Muscle layer of colon (tissue), 2 donors: ENCODE measurements around the gene FCHSD2.

ENCODE experiments used
- H3K27ac ChIP-seq: one replicate; pipeline ENCODE4 v1.7.0; 2013; ENCODE audit warnings: low read depth, mild to moderate bottlenecking, low read length, moderate library complexity
- H3K27me3 ChIP-seq, 2 donors: one replicate each; pipeline ENCODE4 v1.7.0; 2013; ENCODE audit warnings: low read length in 2 of 2, mild to moderate bottlenecking in 2 of 2; ENCODE audit not compliant: insufficient read depth in 2 of 2, control insufficient read depth in 1 of 2
- H3K36me3 ChIP-seq: one replicate; pipeline ENCODE4 v1.7.0; 2013; ENCODE audit warnings: mild to moderate bottlenecking, low read length; ENCODE audit not compliant: insufficient read depth
- H3K4me1 ChIP-seq: one replicate; pipeline ENCODE4 v1.7.0; 2013; ENCODE audit warnings: mild to moderate bottlenecking, low read length; ENCODE audit not compliant: insufficient read depth
- H3K4me3 ChIP-seq, 2 donors: one replicate each; pipeline ENCODE4 v1.7.0; 2013; ENCODE audit warnings: low read length in 2 of 2, low read depth in 1 of 2, mild to moderate bottlenecking in 1 of 2, moderate library complexity in 1 of 2
- H3K9ac ChIP-seq: one replicate; pipeline ENCODE4 v1.7.0; 2013; ENCODE audit warnings: low read length
- H3K9me3 ChIP-seq: one replicate; pipeline ENCODE4 v1.7.0; 2013; ENCODE audit warnings: mild to moderate bottlenecking, low read length
- donor health status: abdominal sarcoma.
- donor health status: Adenocarcinoma of cecum.

FCHSD2 gene

GRCh38 chr11:73013021-73013420 is 129.1 kb downstream of the FCHSD2 start:
- no peaks in the 10 kb centered on the region for H3K36me3 ChIP-seq
- peaks cover 7% of the 10 kb centered on the region for H3K9me3 ChIP-seq
- no peak overlapping the region for H3K4me3 ChIP-seq
- H3K27ac ChIP-seq = no peak overlapping the region
- no peak overlapping the region for H3K9ac ChIP-seq
- no peaks in the 10 kb centered on the region for H3K27me3 ChIP-seq
- H3K4me1 ChIP-seq = no peaks in the 10 kb centered on the region

- Histone ChIP-seq H3K9ac (no peak overlapping the region), H3K9me3 (peaks cover 7% of the 10 kb centered on the region), H3K4me3 (no peak overlapping the region), H3K36me3 (no peaks in the 10 kb centered on the region), H3K4me1 (no peaks in the 10 kb centered on the region), H3K27me3 (no peaks in the 10 kb centered on the region), H3K27ac (no peak overlapping the region)
Measured at GRCh38 chr11:73012121-73012863, 129.8 kb downstream of the FCHSD2 start.

GRCh38 chr11:73011126-73011817 is 130.8 kb downstream of the FCHSD2 start:
- Histone ChIP-seq H3K4me1 (no peaks in the 10 kb centered on the region), H3K36me3 (no peaks in the 10 kb centered on the region), H3K27ac (no peak overlapping the region), H3K9ac (no peak overlapping the region), H3K4me3 (no peak overlapping the region), H3K9me3 (peaks cover 7% of the 10 kb centered on the region), H3K27me3 (no peaks in the 10 kb centered on the region)

- Histone ChIP-seq H3K9ac (no peak overlapping the region), H3K36me3 (no peaks in the 10 kb centered on the region), H3K27ac (no peak overlapping the region)
Measured at GRCh38 chr11:73009972-73010371, 132.1 kb downstream of the FCHSD2 start.

GRCh38 chr11:73004088-73004487 is 138.0 kb downstream of the FCHSD2 start:
- H3K9ac ChIP-seq = no peak overlapping the region
- H3K27ac ChIP-seq = no peak overlapping the region
- H3K4me3 ChIP-seq = no peak overlapping the region
- H3K36me3 ChIP-seq = no peaks in the 10 kb centered on the region
- H3K4me1 ChIP-seq = no peaks in the 10 kb centered on the region
- no peaks in the 10 kb centered on the region for H3K27me3 ChIP-seq
- no peaks in the 10 kb centered on the region for H3K9me3 ChIP-seq

More at GRCh38 chr11:73009972-73010371, 132.1 kb downstream of the FCHSD2 start:
- no peaks in the 10 kb centered on the region for H3K4me1 ChIP-seq
- no peak overlapping the region for H3K4me3 ChIP-seq
- H3K9me3 ChIP-seq = peaks cover 7% of the 10 kb centered on the region
- no peaks in the 10 kb centered on the region for H3K27me3 ChIP-seq

- no peak overlapping the region for H3K4me3 ChIP-seq
- H3K27me3 ChIP-seq = no peaks in the 10 kb centered on the region
- H3K27ac ChIP-seq = no peak overlapping the region
- no peaks in the 10 kb centered on the region for H3K9me3 ChIP-seq
- no peak overlapping the region for H3K9ac ChIP-seq
- no peaks in the 10 kb centered on the region for H3K36me3 ChIP-seq
- no peaks in the 10 kb centered on the region for H3K4me1 ChIP-seq
Measured at GRCh38 chr11:73003088-73003487, 139.0 kb downstream of the FCHSD2 start.

GRCh38 chr11:73002214-73002613 is 139.9 kb downstream of the FCHSD2 start:
- H3K4me1 ChIP-seq = no peaks in the 10 kb centered on the region
- H3K27ac ChIP-seq = no peak overlapping the region
- H3K4me3 ChIP-seq = no peak overlapping the region
- no peak overlapping the region for H3K9ac ChIP-seq
- H3K9me3 ChIP-seq = no peaks in the 10 kb centered on the region
- no peaks in the 10 kb centered on the region for H3K36me3 ChIP-seq
- H3K27me3 ChIP-seq = no peaks in the 10 kb centered on the region

GRCh38 chr11:73001615-73002014 is 140.5 kb downstream of the FCHSD2 start:
- Histone ChIP-seq H3K4me3 (no peak overlapping the region), H3K9me3 (no peaks in the 10 kb centered on the region), H3K27ac (no peak overlapping the region), H3K4me1 (no peaks in the 10 kb centered on the region), H3K36me3 (no peaks in the 10 kb centered on the region), H3K27me3 (no peaks in the 10 kb centered on the region), H3K9ac (no peak overlapping the region)

- H3K27ac ChIP-seq = no peak overlapping the region
- no peak overlapping the region for H3K9ac ChIP-seq
- H3K27me3 ChIP-seq = no peaks in the 10 kb centered on the region
- no peak overlapping the region for H3K4me3 ChIP-seq
- no peaks in the 10 kb centered on the region for H3K36me3 ChIP-seq
- no peaks in the 10 kb centered on the region for H3K9me3 ChIP-seq
- H3K4me1 ChIP-seq = no peaks in the 10 kb centered on the region
Measured at GRCh38 chr11:72998676-72999075, 143.4 kb downstream of the FCHSD2 start.

GRCh38 chr11:72996959-72997358 is 145.2 kb downstream of the FCHSD2 start:
- Histone ChIP-seq H3K27me3 (no peaks in the 10 kb centered on the region), H3K9me3 (no peaks in the 10 kb centered on the region), H3K36me3 (no peaks in the 10 kb centered on the region), H3K9ac (no peak overlapping the region), H3K27ac (no peak overlapping the region), H3K4me3 (no peak overlapping the region), H3K4me1 (no peaks in the 10 kb centered on the region)

- H3K4me3 ChIP-seq = no peak overlapping the region
- H3K9me3 ChIP-seq = no peaks in the 10 kb centered on the region
- H3K4me1 ChIP-seq = no peaks in the 10 kb centered on the region
- no peak overlapping the region for H3K27ac ChIP-seq
- peaks cover under 1% of the 10 kb centered on the region for H3K36me3 ChIP-seq
- no peaks in the 10 kb centered on the region for H3K27me3 ChIP-seq
- H3K9ac ChIP-seq = no peak overlapping the region
Measured at GRCh38 chr11:72989727-72990126, 152.4 kb downstream of the FCHSD2 start.

- Histone ChIP-seq H3K27me3 (no peaks in the 10 kb centered on the region), H3K9me3 (no peaks in the 10 kb centered on the region), H3K4me3 (no peak overlapping the region), H3K4me1 (no peaks in the 10 kb centered on the region), H3K27ac (no peak overlapping the region), H3K36me3 (peaks cover 4% of the 10 kb centered on the region), H3K9ac (no peak overlapping the region)
Measured at GRCh38 chr11:72988821-72989220, 153.3 kb downstream of the FCHSD2 start.
